IMR-90 (cell line): ENCODE results near the gene TMEM179. TPM values are rescaled to one million over a fixed set of nuclear protein-coding genes. Genes with fewer than 3 reads are reported as not detected.

ENCODE experiments used
- ATAC-seq: fragments of 200-7000 bp; cut with Tn5 transposase; 2 replicates; pipeline ENCODE4 v1.9.1; 2020; ENCODE audit warnings: low read depth, mild to moderate bottlenecking, moderate library complexity
- BruUV-seq: library from RNA; stranded (reverse); fragments of 400-500 nt; replicated peaks from 2 replicates; lab custom pipeline; 2021; lab: Mats Ljungman, UMichigan
- CTCF ChIA-PET: fragments of 300-600 bp; formaldehyde crosslinking; extraction: SDS; loops from one replicate; lab custom pipeline; 2021; ENCODE audit warnings: antibody characterized with exemption; lab: Yijun Ruan, JAX
- POLR2A ChIA-PET: fragments of 300-600 bp; sonication (Branson Sonifier 250); formaldehyde crosslinking; loops from one replicate; lab custom pipeline; 2022; ENCODE audit warnings: antibody characterized with exemption; ENCODE audit not compliant: unreplicated experiment; lab: Charles Lee
- DNase-seq: peaks from one replicate; pipeline ENCODE4 v3.0.0; 2013
- H2AFZ ChIP-seq: replicated peaks from 2 replicates; pipeline ENCODE3; 2013; ENCODE audit warnings: low read length, mild to moderate bottlenecking; ENCODE audit not compliant: poor library complexity
- H2AK5ac ChIP-seq: 2 replicates; pipeline ENCODE4 v1.6.1; 2013; ENCODE audit warnings: low read depth, low read length, inconsistent platforms
- H2AK9ac ChIP-seq: replicated peaks from 2 replicates; pipeline ENCODE3; 2013; ENCODE audit warnings: mild to moderate bottlenecking, low read depth, low read length, moderate library complexity; ENCODE audit not compliant: poor library complexity
- H2BK120ac ChIP-seq: 2 replicates; pipeline ENCODE4 v1.6.1; 2013; ENCODE audit warnings: low read depth, low read length, inconsistent platforms
- H2BK15ac ChIP-seq: 3 replicates; pipeline ENCODE4 v1.6.1; 2013; ENCODE audit warnings: low read depth, low read length, inconsistent platforms
- H2BK20ac ChIP-seq: 2 replicates; pipeline ENCODE4 v1.6.1; 2013; ENCODE audit warnings: low read depth, mild to moderate bottlenecking, inconsistent platforms, low read length, moderate library complexity
- H2BK5ac ChIP-seq: 2 replicates; pipeline ENCODE4 v1.6.1; 2013; ENCODE audit warnings: mild to moderate bottlenecking, low read depth, low read length, inconsistent platforms; ENCODE audit not compliant: poor library complexity, severe bottlenecking
- H3K14ac ChIP-seq: replicated peaks from 2 replicates; pipeline ENCODE4 v1.6.1; 2013; ENCODE audit warnings: low read depth, low read length, inconsistent platforms
- H3K18ac ChIP-seq: 2 replicates; pipeline ENCODE4 v1.6.1; 2013; ENCODE audit warnings: low read depth, low read length, control low read depth
- H3K23ac ChIP-seq: 2 replicates; pipeline ENCODE4 v1.6.1; 2013; ENCODE audit warnings: low read depth, low read length, inconsistent platforms
- H3K27ac ChIP-seq: 2 replicates; pipeline ENCODE4 v1.5.1; 2013; ENCODE audit warnings: mild to moderate bottlenecking, control low read depth, low read length; ENCODE audit not compliant: insufficient read depth
- H3K27me3 ChIP-seq: 2 replicates; pipeline ENCODE4 v1.6.1; 2013; ENCODE audit warnings: low read length; ENCODE audit not compliant: control insufficient read depth, insufficient read depth
- H3K36me3 ChIP-seq: 2 replicates; pipeline ENCODE4 v1.6.1; 2013; ENCODE audit warnings: low read length, mixed read lengths; ENCODE audit not compliant: control insufficient read depth, insufficient read depth
- H3K4ac ChIP-seq: 2 replicates; pipeline ENCODE4 v1.6.1; 2013; ENCODE audit warnings: low read depth, low read length, inconsistent platforms
- H3K4me1 ChIP-seq: 2 replicates; pipeline ENCODE4 v1.6.1; 2013; ENCODE audit warnings: low read length, mixed read lengths; ENCODE audit not compliant: control insufficient read depth, insufficient read depth
- H3K4me2 ChIP-seq: 2 replicates; pipeline ENCODE4 v1.6.1; 2013; ENCODE audit warnings: low read depth, mild to moderate bottlenecking, control low read depth, low read length, moderate library complexity
- H3K4me3 ChIP-seq: 2 replicates; pipeline ENCODE4 v1.5.1; 2013; ENCODE audit warnings: low read depth, mild to moderate bottlenecking, control low read depth, low read length, moderate library complexity; ENCODE audit not compliant: insufficient read depth
- H3K56ac ChIP-seq: 2 replicates; pipeline ENCODE4 v1.6.1; 2013; ENCODE audit warnings: low read length, inconsistent platforms; ENCODE audit not compliant: insufficient read depth; ENCODE audit errors: extremely low read depth
- H3K79me1 ChIP-seq, 2 experiments: 2 replicates each; pipeline ENCODE4 v1.6.1; 2013; ENCODE audit warnings: low read length in 2 of 2, inconsistent platforms in 1 of 2, low read depth in 1 of 2
- H3K9ac ChIP-seq: 2 replicates; pipeline ENCODE4 v1.6.1; 2013; ENCODE audit warnings: low read depth, low read length, control low read depth
- H3K9me1 ChIP-seq: 2 replicates; pipeline ENCODE4 v1.6.1; 2013; ENCODE audit warnings: low read length, inconsistent platforms; ENCODE audit not compliant: insufficient read depth
- H3K9me3 ChIP-seq: 2 replicates; pipeline ENCODE4 v1.6.1; 2013; ENCODE audit warnings: low read length; ENCODE audit not compliant: control insufficient read depth, insufficient read depth
- H4K20me1 ChIP-seq: 2 replicates; pipeline ENCODE4 v1.6.1; 2013; ENCODE audit warnings: low read length, inconsistent platforms; ENCODE audit not compliant: insufficient read depth
- H4K5ac ChIP-seq: 2 replicates; pipeline ENCODE4 v1.6.1; 2013; ENCODE audit warnings: mild to moderate bottlenecking, low read depth, low read length, control low read depth
- H4K8ac ChIP-seq, 2 experiments: 2 replicates each; pipeline ENCODE4 v1.6.1; 2013; ENCODE audit warnings: low read depth in 2 of 2, low read length in 2 of 2, control low read depth in 1 of 2, inconsistent platforms in 1 of 2
- H4K91ac ChIP-seq: 2 replicates; pipeline ENCODE4 v1.6.1; 2013; ENCODE audit warnings: low read depth, low read length, inconsistent platforms; ENCODE audit not compliant: insufficient read depth
- BHLHE40 ChIP-seq: fragments of 150-350 bp; IDR thresholded peaks from 2 replicates; pipeline ENCODE4 v1.6.1; 2016; ENCODE audit warnings: mild to moderate bottlenecking, low read depth, low read length
- CEBPB ChIP-seq: IDR thresholded peaks from 2 replicates; pipeline ENCODE4 v1.6.1; 2012; ENCODE audit warnings: low read depth, low read length, improper control_type of control experiment
- CHD1 ChIP-seq: IDR thresholded peaks from 2 replicates; pipeline ENCODE4 v1.6.1; 2012; ENCODE audit warnings: low read depth, low read length, improper control_type of control experiment
- CTCF ChIP-seq: conservative IDR thresholded peaks from 2 replicates; pipeline ENCODE4 v1.5.1; 2012; ENCODE audit warnings: mild to moderate bottlenecking, low read depth, low read length, improper control_type of control experiment
- ELK1 ChIP-seq: fragments of 150-350 bp; IDR thresholded peaks from 2 replicates; pipeline ENCODE4 v1.6.1; 2016; ENCODE audit warnings: low read depth, mild to moderate bottlenecking, low read length, moderate library complexity, borderline replicate concordance
- FOS ChIP-seq: fragments of 150-350 bp; IDR thresholded peaks from 2 replicates; pipeline ENCODE4 v1.6.1; 2016; ENCODE audit warnings: low read depth, low read length
- MAFK ChIP-seq: IDR thresholded peaks from 2 replicates; pipeline ENCODE4 v1.6.1; 2012; ENCODE audit warnings: low read depth, low read length, improper control_type of control experiment
- MAZ ChIP-seq: IDR thresholded peaks from 2 replicates; pipeline ENCODE4 v1.6.1; 2012; ENCODE audit warnings: low read depth, mild to moderate bottlenecking, low read length, improper control_type of control experiment, moderate library complexity, borderline replicate concordance
- MXI1 ChIP-seq: IDR thresholded peaks from 2 replicates; pipeline ENCODE4 v1.6.1; 2012; ENCODE audit warnings: low read depth, mild to moderate bottlenecking, low read length, moderate library complexity, borderline replicate concordance
- NFE2L2 ChIP-seq: fragments of 150-350 bp; IDR thresholded peaks from 2 replicates; pipeline ENCODE4 v1.6.1; 2016; ENCODE audit warnings: low read depth, mild to moderate bottlenecking, low read length
- POLR2A ChIP-seq: IDR thresholded peaks from 2 replicates; pipeline ENCODE4 v1.6.1; 2012; ENCODE audit warnings: mild to moderate bottlenecking, low read depth, low read length
- RAD21 ChIP-seq: IDR thresholded peaks from 2 replicates; pipeline ENCODE4 v1.6.1; 2012; ENCODE audit warnings: low read length, improper control_type of control experiment
- RCOR1 ChIP-seq: IDR thresholded peaks from 2 replicates; pipeline ENCODE4 v1.6.1; 2012; ENCODE audit warnings: mild to moderate bottlenecking, low read length, improper control_type of control experiment; ENCODE audit not compliant: insufficient replicate concordance
- RFX5 ChIP-seq: IDR thresholded peaks from 2 replicates; pipeline ENCODE4 v1.8.0; 2012; ENCODE audit warnings: low read depth, mild to moderate bottlenecking, low read length, moderate library complexity
- SMC3 ChIP-seq: fragments of 150-350 bp; IDR thresholded peaks from 2 replicates; pipeline ENCODE4 v1.6.1; 2016; ENCODE audit warnings: low read depth, mild to moderate bottlenecking, antibody characterized with exemption, low read length, moderate library complexity
- USF2 ChIP-seq: fragments of 150-350 bp; IDR thresholded peaks from 2 replicates; pipeline ENCODE4 v1.6.1; 2017; ENCODE audit warnings: mild to moderate bottlenecking, antibody characterized with exemption, low read length, low read depth
- WGBS, 2 experiments: methylation state at CpG; one replicate each; pipeline versions ENCODE4 v1.1.5 to v1.1.7; 2013; ENCODE audit warnings: missing lambda C conversion rate in 2 of 2; ENCODE audit not compliant: insufficient read length in 1 of 2; ENCODE audit errors: extremely low coverage in 2 of 2; 5-methylcytosine and 5-hydroxymethylcytosine counted together
- dilution Hi-C: fragments of 300-500 bp; cut with HindIII; formaldehyde crosslinking; loops from one replicate; pipeline ENCODE4 v1.14.3; 2018; ENCODE audit warnings: low sequenced_read_pairs; ENCODE audit not compliant: unreplicated experiment
- in situ Hi-C: fragments of 300-500 bp; cut with MboI; formaldehyde crosslinking; loops from 3 replicates; pipeline ENCODE4 v1.14.3; 2019; ENCODE audit warnings: low sequenced_read_pairs, inconsistent platforms, mixed read lengths
- intact Hi-C: fragments of 100-400 bp; cut with micrococcal nuclease; formaldehyde crosslinking; loops from 2 replicates; pipeline ENCODE4 v1.10.0; 2022
- polyA plus RNA-seq, 3 experiments: library from polyadenylated mRNA; depleted of rRNA; stranded (reverse); fragments of >200 nt; gene quantifications; 2 replicates each; pipeline ENCODE4 v1.2.3, GENCODE V29; 2012; ENCODE audit warnings: low replicate concordance in 1 of 3
- total RNA-seq: library from RNA; depleted of rRNA; stranded (reverse); fragments of >200 nt; gene quantifications from 2 replicates; pipeline ENCODE4 v1.2.3, GENCODE V29; 2012

TMEM179 gene
- total and polyA plus RNA-seq, 2 of the 4 experiments (the other 2 are of a cell fraction): not detected

GRCh38 chr14:104544362-104544961, 60.1 kb downstream of the TMEM179 start:
- POLR2A ChIA-PET: no interaction called here
- no peak overlapping the region for H2BK120ac ChIP-seq
- H3K9me1 ChIP-seq: no peaks in the 10 kb centered on the region
- no peak overlapping the region for H2AFZ ChIP-seq
- in situ Hi-C loops: no loop called here
- no peak overlapping the region for H3K27ac ChIP-seq
- TF ChIP-seq MXI1 (no peak), POLR2A (no peak), CHD1 (no peak), RFX5 (no peak), BHLHE40 (no peak), RCOR1 (no peak), NFE2L2 (no peak), RAD21 (no peak), CTCF (no peak), MAFK (no peak), SMC3 (no peak), CEBPB (no peak), USF2 (no peak), MAZ (no peak), FOS (no peak), ELK1 (no peak)
- H4K5ac ChIP-seq: no peak overlapping the region
- no peak overlapping the region for H3K14ac ChIP-seq
- H3K4ac ChIP-seq: no peak overlapping the region
- no peak for DNase-seq
- H2AK5ac ChIP-seq: no peak overlapping the region
- no peak overlapping the region for H3K4me3 ChIP-seq
- H3K18ac ChIP-seq: no peak overlapping the region
- no peak for ATAC-seq
- H4K91ac ChIP-seq: no peak overlapping the region
- no peak overlapping the region for H3K4me2 ChIP-seq
- 24% methylated on average over 7 of the region's 17 CpGs; no CpG with 5 or more reads in 1 of the 2 experiments for WGBS, 2 experiments
- H3K23ac ChIP-seq: no peak overlapping the region
- no peaks in the 10 kb centered on the region for H4K20me1 ChIP-seq
- H3K36me3 ChIP-seq: no peaks in the 10 kb centered on the region
- peaks cover 4% of the 10 kb centered on the region; the same call in 1 of the 2 replicates for H3K27me3 ChIP-seq
- no peaks in the 10 kb centered on the region for H3K9me3 ChIP-seq
- intact Hi-C loops: no loop called here
- H3K4me1 ChIP-seq: no peaks in the 10 kb centered on the region
- dilution Hi-C loops: no loop called here
- H3K79me1 ChIP-seq: no peaks in the 10 kb centered on the region
- H2BK5ac ChIP-seq: no peak overlapping the region
- no peak overlapping the region for H2AK9ac ChIP-seq
- CTCF ChIA-PET: no interaction called here
- no peak overlapping the region for H4K8ac ChIP-seq
- BruUV-seq: no TSS peak
- no peak overlapping the region for H2BK15ac ChIP-seq
- H2BK20ac ChIP-seq: no peak overlapping the region
- H3K56ac ChIP-seq: no peak overlapping the region
- no peak overlapping the region for H3K9ac ChIP-seq
